Melanocyte of skin (primary cell): ENCODE data around the gene HNRNPH2. TPM values are rescaled to one million over a fixed set of nuclear protein-coding genes. Genes with fewer than 3 reads are reported as not detected.

Experiments used
- total RNA-seq, 2 donors: library from RNA; depleted of rRNA; stranded (reverse); fragments of >200 nt; gene quantifications; 2 replicates each; pipeline ENCODE4 v1.2.3, GENCODE V29; 2012

HNRNPH2 gene
- total RNA-seq: 10 to 100 TPM; 58.6 to 59.2 TPM

DNA sequence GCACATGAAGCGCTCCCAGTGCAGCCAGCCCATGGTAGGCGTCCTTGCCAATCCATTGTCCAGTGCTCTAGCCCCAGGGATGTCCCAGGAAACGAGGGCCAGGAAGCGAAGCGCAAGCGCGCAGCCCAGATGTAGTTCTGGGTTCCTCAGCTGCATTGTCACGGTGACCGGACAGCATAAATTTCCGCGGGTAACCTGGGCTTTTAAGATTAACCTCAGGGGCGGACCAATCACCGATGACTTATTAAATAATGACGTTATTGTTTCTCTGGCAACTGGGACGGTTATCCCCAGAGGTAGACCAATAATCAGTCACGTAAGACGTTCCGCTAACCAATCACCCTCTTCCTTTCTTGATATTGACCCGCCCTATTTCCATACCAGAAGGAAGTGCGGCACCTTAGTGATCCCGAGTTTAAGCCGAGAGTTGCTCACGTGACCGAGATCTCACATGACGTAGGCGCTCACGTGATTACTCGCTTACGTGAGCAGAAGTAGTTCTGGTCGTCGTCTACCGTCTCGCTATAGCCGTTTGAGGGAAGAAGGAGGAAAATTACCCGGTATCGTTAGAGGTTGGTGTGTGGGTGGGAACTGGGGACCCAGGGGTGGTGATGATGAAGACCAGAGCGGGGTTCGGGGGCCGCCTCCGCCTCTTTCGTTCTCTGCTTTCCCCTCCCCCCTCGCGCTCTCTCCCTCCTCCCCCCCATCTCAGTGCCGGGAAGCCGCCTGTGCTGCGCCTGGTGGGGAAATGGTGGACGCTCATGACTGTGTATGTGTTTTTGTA, at the start of gene HNRNPH2, which contains the start of gene GLA:
TSS of gene HNRNPH2 (plus strand) at position 475 of the 784 bp plus-strand sequence. CDS start 3,767 bp downstream, outside the sequence.
TSS of gene GLA (minus strand) at position 178 of the 784 bp plus-strand sequence. CDS start at position 156, 22 bp downstream.

DNA sequence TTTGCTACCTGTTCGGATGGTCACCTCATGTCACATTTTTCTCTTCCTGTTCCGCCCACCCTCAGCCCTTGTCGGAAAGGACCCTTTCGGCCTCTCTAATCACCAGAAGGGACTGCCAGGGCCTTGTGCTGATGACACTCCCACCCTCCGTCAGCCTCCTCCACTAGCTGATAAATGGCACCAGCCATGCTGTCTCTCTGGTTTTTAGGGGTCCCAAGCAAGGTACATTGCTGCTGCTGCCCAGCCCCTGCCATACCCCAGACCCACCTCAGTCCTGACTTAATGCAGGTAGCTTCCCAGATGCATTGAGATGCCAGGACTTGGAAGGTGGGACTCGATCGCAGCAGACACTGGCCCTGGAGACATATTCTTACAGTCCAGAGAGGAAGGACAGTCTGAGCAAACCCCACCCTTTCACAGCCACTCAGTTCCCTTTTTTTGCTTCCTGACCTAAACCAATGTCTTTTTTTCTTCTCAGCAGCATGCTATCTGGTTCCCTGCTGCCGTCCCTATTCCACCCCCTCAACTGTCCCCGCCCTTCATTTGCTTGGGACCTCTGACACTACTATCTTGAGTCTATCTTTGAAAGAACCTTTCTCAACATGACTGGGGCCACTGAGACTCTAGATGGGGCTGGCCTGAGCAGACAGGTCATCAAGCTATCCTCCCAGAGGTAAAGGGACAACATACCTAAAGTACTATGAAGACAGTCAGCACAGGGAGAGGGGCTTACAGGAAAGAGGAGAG, 22.1 kb upstream of the HNRNPH2 start, which contains the start of gene BTK:
TSS of gene BTK (minus strand) at position 397 of the 747 bp plus-strand sequence. CDS start 10,907 bp downstream, outside the sequence.

GRCh38 chrX:101390664-101391525, 17.1 kb upstream of the HNRNPH2 start, which contains the start of gene RPL36A:
Gene RPL36A (plus strand): TSS chrX:101391011. CDS start chrX:101391044, 33 bp downstream.

Other genes starting within 250 kb of the HNRNPH2 start
- gene DRP2, start 188.4 kb upstream of the HNRNPH2 start, total RNA-seq: under 1 TPM; under 0.01 to 0.33 TPM
- gene TAF7L, start 116.9 kb upstream of the HNRNPH2 start, total RNA-seq: 1 to 10 TPM in 1 of 2 donors, under 1 TPM in 1; under 0.01 to 1.3 TPM
- 1 to 10 TPM; 4.1 to 7.7 TPM for gene TIMM8A, start 59.5 kb upstream of the HNRNPH2 start, total RNA-seq
- gene BTK, start 22.0 kb upstream of the HNRNPH2 start, total RNA-seq: under 1 TPM; under 0.01 to 0.34 TPM
- gene RPL36A, start 17.2 kb upstream of the HNRNPH2 start, total RNA-seq: 10 to 100 TPM; 53.0 to 75.3 TPM
- 100 to 1,000 TPM; 141 to 181 TPM for gene GLA, start 297 bp upstream of the HNRNPH2 start, total RNA-seq
- 1 to 10 TPM; 2.0 to 2.8 TPM for gene ARMCX4, start 77.2 kb downstream of the HNRNPH2 start, total RNA-seq
- gene ARMCX1, start 142.3 kb downstream of the HNRNPH2 start, total RNA-seq: 10 to 100 TPM; 81.6 to 83.3 TPM
- 10 to 100 TPM; 20.3 to 25.6 TPM for gene ARMCX6, start 209.8 kb downstream of the HNRNPH2 start, total RNA-seq
- gene ARMCX3, start 214.9 kb downstream of the HNRNPH2 start, total RNA-seq: 10 to 100 TPM; 41.6 to 52.0 TPM